ENCODE measurements around the gene PM20D2.
A peak's percentile ranks its signal among the peaks of the same experiment; 100 is the strongest.

PM20D2 gene, protein sequence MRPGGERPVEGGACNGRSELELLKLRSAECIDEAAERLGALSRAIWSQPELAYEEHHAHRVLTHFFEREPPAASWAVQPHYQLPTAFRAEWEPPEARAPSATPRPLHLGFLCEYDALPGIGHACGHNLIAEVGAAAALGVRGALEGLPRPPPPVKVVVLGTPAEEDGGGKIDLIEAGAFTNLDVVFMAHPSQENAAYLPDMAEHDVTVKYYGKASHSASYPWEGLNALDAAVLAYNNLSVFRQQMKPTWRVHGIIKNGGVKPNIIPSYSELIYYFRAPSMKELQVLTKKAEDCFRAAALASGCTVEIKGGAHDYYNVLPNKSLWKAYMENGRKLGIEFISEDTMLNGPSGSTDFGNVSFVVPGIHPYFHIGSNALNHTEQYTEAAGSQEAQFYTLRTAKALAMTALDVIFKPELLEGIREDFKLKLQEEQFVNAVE

DNA sequence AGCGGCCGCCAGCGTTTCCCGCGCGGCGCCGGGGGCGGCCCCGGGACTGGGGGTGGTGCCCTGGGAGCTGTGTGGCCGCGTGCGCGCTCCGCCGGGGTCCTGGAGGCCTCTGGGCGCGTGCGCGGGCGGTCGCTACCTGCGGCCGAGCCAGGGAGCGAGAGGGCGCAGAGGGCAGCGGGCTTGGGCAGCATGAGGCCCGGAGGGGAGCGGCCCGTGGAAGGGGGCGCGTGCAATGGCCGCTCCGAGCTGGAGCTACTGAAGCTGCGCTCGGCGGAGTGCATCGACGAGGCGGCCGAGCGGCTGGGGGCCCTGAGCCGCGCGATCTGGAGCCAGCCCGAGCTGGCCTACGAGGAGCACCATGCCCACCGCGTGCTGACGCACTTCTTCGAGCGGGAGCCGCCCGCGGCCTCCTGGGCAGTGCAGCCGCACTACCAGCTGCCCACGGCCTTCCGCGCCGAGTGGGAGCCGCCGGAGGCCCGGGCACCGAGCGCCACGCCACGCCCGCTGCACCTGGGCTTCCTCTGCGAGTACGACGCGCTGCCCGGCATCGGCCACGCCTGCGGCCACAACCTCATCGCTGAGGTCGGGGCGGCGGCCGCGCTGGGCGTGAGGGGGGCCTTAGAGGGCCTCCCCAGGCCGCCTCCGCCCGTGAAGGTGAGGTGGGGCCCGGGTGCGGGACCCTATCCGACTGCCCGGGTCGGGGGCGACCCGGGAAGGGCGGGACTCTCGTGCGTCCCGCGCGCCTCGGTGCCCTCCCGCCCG is at the start of gene PM20D2:
Gene PM20D2, plus strand, starts transcription at position 100 of the 762 bp plus-strand sequence. Its CDS starts 90 bp downstream, at position 190.
- DNase-seq (ENCODE audit: low read depth): peak; percentile 13
- peak within 1 kb of the TSS; percentile 60 for H3K4me3 ChIP-seq (ENCODE audit: low read length)
- TF ChIP-seq, protein P1, sequence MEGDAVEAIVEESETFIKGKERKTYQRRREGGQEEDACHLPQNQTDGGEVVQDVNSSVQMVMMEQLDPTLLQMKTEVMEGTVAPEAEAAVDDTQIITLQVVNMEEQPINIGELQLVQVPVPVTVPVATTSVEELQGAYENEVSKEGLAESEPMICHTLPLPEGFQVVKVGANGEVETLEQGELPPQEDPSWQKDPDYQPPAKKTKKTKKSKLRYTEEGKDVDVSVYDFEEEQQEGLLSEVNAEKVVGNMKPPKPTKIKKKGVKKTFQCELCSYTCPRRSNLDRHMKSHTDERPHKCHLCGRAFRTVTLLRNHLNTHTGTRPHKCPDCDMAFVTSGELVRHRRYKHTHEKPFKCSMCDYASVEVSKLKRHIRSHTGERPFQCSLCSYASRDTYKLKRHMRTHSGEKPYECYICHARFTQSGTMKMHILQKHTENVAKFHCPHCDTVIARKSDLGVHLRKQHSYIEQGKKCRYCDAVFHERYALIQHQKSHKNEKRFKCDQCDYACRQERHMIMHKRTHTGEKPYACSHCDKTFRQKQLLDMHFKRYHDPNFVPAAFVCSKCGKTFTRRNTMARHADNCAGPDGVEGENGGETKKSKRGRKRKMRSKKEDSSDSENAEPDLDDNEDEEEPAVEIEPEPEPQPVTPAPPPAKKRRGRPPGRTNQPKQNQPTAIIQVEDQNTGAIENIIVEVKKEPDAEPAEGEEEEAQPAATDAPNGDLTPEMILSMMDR (conservative IDR thresholded peaks at IDR 0.05; ENCODE audit: low read length): no peak

DNA sequence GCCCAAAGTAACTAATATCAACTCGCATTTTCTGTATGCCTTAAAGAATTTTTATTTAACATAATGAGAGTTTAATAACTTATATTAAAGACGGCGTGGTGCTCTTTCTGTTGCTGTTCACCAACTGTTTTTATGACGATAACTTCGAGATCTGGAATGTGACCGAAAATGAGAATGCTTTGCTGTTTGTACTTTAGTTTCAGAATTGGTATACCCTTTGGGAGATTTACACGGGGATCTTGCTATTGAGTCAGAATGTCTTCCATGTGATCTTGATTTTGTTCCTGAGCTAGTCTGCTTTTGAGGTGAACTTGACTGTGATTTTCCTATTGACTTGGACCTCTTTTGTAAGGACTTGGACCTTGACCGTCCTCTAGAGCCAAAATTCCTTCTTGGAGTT is 47.4 kb upstream of the PM20D2 start:
- no peak overlapping the region for H3K4me3 ChIP-seq (ENCODE audit: low read length)
- TF ChIP-seq, protein P1 (conservative IDR thresholded peaks at IDR 0.05; ENCODE audit: low read length): no peak
- no peak for DNase-seq (ENCODE audit: low read depth)

DNA sequence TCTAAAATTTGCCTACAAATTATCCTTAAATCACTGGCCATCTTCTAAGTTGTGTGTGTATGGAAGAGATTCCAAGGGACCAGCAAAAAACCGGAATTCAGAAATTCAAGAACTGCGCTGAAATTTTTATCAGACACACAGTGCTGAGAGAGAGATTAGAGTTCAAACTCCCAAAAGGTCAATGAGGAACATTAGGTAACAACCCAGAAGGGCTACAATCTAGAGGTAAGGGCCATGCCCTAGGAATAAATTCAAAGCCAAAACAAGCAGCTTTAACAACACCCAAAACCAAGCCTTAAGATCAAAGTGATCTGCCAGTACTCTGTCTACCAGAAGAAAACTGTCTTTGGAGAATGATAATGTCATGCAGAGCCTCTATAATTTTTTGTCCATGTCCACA is 45.7 kb upstream of the PM20D2 start:
- DNase-seq (ENCODE audit: low read depth): no peak
- TF ChIP-seq, protein P1 (conservative IDR thresholded peaks at IDR 0.05; ENCODE audit: low read length): no peak
- H3K4me3 ChIP-seq (ENCODE audit: low read length): no peak overlapping the region

DNA sequence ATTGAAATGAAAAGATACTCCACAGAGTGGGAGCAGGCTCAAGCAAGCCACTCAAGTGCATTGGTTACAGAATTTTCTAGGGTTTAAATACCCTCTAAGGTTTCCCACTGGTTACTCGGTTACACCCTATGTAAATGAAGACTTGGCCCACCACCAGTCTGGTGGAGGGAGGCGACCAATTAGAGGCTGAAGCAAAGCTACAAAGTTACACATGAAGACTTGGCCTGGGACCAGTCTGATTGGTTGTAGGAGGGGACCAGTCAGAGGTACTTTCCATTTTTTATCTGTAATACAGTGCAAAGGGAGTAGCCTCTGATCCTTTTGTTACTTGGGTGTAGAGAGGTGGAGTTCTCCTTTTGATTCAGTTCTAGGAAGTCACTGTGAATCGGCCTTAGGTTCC is 35.6 kb upstream of the PM20D2 start:
- TF ChIP-seq, protein P1 (conservative IDR thresholded peaks at IDR 0.05; ENCODE audit: low read length): no peak
- no peak overlapping the region for H3K4me3 ChIP-seq (ENCODE audit: low read length)
- DNase-seq (ENCODE audit: low read depth): no peak

DNA sequence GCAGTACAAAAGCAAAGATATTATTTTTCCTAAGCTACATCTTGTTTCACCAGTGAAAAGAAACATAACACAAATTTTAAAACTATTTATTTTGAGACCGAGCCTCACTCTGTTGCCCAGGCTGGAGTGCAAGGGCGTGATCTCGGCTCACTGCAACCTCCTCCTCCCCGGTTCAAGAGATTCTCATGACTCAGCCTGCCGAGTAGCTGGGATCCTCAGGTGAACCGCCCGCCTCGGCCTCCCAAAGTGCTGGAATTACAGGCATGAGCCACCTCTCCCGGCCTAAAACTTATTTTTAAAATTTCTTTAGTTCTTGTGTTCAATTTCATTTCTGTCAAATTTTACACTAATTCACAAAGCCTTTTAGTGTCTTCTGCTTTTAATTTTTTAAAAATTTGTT is 33.9 kb upstream of the PM20D2 start:
- H3K4me3 ChIP-seq (ENCODE audit: low read length): no peak overlapping the region
- no peak for DNase-seq (ENCODE audit: low read depth)
- TF ChIP-seq, protein P1 (conservative IDR thresholded peaks at IDR 0.05; ENCODE audit: low read length): no peak

DNA sequence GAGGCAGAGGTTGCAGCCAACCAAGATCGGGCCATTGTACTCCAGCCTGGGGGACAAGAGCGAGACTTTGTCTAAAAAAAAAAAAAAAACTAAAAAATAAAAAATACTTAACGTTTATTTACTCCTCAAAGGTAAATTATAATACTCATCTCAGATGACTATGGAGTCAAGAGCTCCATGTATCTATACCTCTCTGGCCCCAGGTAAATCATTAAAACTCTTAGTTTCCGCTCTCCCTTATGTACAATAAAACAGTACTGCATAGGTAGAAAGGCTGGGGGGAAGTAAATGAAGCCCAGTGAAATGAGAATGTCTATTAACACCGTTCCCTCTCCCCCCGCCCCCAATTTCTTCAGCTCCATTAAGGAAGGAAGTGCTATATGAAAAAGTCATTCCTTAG is 29.2 kb upstream of the PM20D2 start:
- no peak overlapping the region; the same call in 1 of the 2 replicates for H3K4me3 ChIP-seq (ENCODE audit: low read length)
- TF ChIP-seq, protein P1 (conservative IDR thresholded peaks at IDR 0.05; ENCODE audit: low read length): no peak

More for the DNA sequence above, 29.2 kb upstream of the PM20D2 start:
- no peak for DNase-seq (ENCODE audit: low read depth)

All from AG10803 (cell line).